Stimulated activated CD4-positive, alpha-beta T cell treated with anti-CD3 and anti-CD28 coated beads, Interleukin-4, amount 100 ng/mL, for 4 hours (primary cell): Measurements from ENCODE around the gene ADNP2.
"Not testable (repeated sequence)": the region's sequence is repeated elsewhere in the genome, so short reads cannot be mapped to it uniquely, and the experiment has no call there.

Source experiments
- DNase-seq, 2 experiments: peaks; one replicate each; pipeline ENCODE4 v3.0.0-alpha.2; 2020

ADNP2 gene

DNA sequence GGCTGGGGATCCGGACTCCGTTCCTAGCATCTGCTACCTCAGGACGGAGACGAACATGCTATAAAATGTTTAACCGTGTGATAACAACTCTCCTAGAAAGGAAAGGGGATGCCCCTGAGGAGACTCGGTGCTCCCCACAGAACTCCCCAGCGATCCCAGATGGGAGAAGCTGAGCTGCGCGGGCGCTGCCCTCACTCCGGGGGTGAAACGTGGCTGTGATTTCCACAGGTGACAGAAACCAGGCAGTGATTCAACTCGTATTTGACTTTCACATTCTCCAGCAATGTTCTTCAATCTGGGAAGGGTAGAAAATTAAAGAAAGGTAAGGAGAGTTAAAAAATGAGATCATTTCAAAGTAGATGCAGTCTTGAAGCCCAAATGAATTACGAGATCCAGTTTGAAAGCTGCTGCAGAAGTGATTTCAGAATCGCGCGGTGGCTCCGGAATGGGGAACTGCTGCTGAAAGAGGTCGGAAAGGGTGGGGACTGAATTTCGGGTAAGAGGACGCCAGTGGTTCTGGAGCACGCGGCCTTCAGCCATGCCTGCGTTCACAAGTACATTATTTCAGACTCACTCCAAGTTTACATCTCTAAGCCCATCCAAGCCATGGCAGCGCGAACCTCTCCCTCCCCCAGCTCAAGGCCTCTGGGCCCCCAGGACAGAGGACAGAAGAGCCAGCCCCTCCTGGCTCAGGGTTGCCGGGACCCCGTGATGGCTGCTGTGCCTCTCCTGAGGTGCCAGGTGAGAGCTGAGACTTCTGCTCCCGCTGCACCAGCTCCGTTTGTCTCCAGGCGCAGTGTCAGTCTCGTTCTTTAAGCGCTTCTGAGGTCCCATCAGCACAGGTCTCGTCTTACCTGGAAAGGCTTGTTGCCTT lies 39.5 kb downstream of the ADNP2 start:
- DNase-seq: no peak

- no peak for DNase-seq
These were observed 40.6 kb downstream of the ADNP2 start for GRCh38 chr18:80149667-80150066.

- DNase-seq: peak in 1 of 2 experiments; percentile 14
These were observed 45.2 kb downstream of the ADNP2 start for GRCh38 chr18:80154293-80154692.

- DNase-seq: peak; percentile 64 to 70
These were observed 48.8 kb downstream of the ADNP2 start for GRCh38 chr18:80157708-80158343.

DNA sequence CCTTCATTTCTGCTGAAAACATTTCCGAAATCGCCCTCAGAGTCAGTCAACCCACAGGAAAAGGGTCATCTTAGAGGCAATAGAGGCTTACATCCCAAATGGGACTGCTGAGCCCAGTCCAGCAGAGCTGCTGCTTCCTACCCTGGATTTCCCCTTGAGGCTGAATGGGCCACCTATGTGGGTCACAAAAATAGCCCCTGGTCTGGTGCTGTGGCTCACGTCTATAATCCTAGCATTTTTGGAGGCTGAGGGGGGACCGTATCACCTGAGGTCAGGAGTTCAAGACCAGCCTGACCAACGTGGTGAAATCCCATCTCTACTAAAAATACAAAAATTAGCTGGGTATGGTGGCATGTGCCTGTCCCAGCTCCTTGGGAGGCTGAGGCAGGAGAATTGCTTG lies 49.3 kb downstream of the ADNP2 start:
- no peak for DNase-seq

DNA sequence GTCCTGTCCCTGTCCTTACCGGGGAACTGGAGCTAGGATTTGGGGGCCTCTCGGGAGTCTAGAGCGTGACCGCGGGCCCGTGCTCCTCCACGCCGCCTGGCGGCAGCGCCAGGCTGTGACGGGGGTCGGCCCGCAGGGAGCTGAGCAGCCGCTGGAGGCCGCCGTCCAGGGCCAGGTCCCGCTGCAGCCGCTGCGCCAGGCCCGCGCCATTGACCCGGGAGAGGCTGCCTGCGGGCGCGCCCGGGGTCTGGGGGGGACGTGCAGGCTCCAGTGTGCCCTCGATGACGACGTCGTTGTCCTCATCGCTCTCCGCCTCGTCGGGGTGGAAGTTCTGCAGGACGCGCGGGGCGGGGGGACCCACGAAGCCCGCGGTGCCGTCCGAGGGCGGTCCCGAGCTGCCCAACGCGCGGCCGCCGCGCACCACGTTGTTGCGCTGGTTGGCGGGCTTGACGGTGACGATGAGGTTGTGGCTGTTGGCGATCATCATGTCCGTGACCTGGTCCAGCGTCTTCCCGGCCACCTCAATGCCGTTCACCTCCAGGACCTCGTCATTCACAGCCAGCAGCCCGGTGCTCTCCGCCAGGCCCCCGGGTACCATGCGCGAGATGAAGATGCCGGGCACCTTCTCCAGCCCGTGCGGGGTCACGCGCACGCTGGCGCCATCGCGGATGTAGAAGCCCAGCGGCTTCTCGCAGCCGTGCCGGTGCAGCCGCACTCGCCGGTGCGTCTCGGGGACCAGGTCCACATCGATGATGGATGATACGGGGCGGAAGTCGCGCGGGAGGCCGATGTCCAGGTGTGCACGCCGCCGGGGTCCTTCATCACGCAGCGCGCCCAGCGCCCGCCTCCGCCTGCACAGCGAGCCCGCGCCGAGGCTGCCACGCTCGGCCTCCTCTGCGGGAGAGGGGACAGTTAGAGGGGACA lies 50.9 kb downstream of the ADNP2 start:
- DNase-seq: peak; percentile 7 to 32

DNA sequence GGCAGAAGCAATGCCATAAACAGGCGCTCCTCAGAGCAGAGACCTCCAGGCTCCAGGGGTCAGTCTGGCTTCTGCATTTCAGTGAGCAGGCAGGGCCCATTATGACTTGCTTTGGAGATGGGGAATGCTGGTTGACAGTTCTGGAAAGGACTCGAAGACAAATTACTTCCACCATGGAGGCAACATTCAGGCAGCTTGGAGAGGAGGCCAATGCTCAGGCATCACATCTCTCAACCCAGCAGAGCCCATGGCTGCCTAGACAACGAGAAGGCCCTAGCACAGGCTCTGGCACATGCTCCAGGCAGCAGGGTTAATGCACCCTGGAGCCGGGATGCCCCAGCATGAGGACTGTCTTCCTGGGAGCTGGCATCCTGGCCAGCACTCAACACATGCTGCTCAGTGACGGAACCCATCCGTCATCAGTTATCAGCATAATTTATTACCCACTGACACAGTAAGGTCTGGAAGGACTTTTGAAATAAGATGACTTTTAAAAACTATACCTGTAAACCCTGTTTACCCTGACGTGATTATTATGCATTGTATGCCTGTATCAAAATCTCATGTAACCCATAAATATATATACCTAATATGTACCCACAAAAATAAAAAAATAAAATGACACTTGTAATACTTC lies 52.8 kb downstream of the ADNP2 start:
- no peak for DNase-seq

DNA sequence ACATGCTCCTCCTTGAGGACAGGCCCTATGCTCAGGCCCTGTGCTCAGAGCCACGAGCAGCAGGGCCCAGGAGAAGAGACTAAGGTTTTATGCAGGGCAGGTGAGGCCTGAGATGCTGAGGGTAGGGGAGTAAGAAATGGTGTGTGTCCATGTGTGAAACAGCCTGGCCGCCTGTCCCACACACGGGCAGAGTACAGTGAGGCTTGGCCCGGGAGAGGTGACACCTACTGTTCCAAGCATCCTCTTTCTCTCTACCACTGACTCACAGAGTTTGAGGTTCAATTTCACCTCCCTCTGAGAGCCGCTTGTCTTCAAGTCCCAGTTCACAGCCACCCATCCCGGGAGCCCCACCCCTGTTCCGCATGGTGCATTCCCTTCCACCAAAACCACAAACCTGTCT lies 54.1 kb downstream of the ADNP2 start:
- no peak for DNase-seq

DNA sequence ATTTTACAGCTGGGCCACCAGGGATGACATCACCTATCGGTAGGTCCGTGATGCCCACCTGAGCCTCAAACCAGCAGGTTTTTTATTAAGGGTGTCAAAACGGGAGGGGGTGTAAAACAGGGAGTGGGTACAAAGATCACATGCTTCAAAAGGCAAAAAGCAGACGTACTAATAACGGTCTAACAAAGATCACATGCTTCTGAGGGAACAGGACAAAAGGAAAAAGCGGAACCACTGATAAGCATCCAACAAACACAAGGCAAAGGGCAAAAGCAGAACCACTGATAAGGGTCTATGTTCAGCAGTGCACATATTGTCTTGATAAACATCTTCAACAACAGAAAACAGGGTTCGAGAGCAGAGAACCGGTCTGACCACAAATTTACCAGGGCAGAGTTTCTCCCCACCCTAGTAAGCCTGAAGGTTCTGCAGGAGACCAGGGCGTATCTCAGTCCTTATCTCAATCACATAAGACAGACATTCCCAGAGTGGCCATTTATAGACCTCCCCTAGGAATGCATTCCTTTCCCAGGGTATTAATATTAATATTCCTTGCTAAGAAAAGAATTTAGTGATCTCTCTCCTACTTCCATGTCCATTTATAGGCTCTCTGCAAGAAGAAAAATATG lies 55.8 kb downstream of the ADNP2 start:
- DNase-seq: not testable (repeated sequence)

- DNase-seq: no peak
These were observed 57.2 kb downstream of the ADNP2 start for GRCh38 chr18:80166240-80166639.

DNA sequence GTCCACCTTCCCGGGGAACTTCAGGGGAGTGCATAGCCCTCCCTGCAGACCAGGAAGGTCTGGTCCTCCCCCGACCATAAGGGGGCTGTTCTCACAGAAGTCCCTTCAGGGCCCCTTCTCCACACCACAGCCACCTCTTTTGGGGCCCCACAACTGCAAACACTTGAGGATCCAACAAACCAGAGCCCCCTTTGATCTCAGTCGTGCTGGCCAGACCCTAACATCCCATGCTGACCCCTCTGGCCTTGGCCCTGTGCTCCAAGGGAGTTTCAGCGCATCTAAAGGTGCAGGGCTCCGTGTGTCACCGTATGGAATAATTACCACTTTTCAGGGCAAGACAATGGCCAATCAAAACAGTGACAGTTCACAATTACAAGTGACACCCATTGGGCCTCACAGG lies 57.7 kb downstream of the ADNP2 start:
- no peak for DNase-seq

GRCh38 chr18:80167331-80167730 lies 58.3 kb downstream of the ADNP2 start:
- no peak for DNase-seq

- DNase-seq: no peak
These were observed 58.9 kb downstream of the ADNP2 start for GRCh38 chr18:80167931-80168330.

GRCh38 chr18:80168346-80168745 lies 59.3 kb downstream of the ADNP2 start:
- DNase-seq: no peak

DNA sequence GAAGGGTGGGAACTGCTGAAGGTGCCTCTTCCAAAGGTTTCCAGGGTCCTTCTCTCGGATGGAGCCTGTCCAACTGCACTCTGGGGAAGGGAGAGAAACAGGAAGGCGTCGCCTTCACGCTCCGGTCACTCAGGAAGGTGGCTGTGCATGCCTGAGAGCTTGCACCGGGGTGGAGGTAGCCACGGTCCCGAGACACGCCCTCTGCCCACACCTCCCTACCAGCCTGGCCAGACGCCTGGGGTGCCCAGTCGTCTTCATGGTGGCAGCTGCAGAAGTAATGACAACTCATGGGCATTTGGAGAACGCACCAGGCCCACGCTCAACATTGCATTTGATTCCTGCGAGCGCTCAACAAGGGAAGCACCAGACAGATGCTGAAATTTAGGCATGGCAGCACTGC lies 59.9 kb downstream of the ADNP2 start:
- DNase-seq: no peak

GRCh38 chr18:80169607-80170006 lies 60.5 kb downstream of the ADNP2 start:
- no peak for DNase-seq

DNA sequence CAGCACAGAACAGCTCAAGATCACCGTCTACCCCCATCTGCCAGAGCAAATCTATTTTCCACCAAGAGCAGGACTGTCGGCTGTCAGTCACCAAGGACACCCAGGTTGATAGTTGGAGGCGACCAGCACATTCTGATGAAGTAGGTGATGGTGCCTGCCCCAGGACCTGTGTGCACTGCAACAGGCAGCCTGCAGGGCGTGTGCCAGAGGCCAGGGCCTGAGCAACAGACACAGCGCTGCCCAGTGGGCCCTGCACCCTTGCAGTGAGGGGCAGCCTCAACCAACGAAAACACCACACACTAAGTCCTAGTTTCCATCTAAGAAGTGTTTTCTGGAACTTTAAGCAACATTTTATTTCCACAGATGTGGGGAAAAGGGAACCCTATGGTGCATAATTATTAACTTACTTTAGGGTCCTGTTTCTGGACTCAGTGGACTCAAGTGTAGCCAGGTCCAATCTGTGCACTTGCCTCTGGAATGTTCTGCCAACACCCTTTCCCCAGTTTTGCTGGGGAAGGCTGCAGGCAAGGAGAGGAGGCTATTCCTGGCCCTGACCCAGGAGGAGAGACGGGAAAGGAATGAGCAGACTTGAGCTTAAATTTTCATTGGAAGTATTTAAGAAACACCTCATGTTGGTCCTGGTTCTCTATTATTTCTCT lies 61.5 kb downstream of the ADNP2 start:
- no peak for DNase-seq

DNA sequence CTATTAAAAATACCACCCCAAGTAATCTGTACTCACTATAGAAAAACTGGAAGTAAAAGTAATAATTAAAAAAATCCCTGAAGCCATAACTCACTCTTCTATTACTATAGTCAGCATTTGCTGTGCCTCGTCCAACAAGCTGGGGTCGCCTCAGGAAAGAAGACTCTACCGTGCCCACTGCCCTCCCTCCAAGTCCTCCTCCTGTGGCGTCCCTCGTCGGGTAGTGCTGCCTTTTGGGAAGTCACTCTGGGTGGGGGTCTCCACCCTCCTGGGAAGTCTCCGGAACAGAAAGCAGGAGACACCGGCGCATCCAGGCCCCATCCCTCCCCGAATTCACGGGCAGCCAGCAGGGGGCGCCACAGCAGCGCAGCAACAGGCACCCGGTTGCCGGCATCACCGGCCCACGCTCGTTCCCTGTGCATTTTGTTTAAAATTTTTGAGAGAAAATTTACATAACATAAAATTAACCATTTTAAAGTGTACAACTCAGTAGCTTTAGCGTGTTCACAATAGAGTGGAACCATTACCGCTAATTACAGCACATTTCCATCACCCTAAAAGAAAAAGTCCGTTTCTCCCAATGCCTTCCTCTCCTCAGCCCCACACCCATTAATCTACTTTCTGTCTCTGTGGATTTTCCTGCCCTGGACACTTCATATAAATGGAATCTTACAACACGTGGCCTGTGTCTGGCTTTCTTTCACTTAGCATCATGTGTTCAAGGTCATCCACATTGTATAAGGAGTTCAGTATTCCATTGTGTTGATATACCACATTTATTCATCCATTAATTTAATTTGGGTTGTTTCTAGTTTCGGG lies 62.2 kb downstream of the ADNP2 start:
- DNase-seq: peak; percentile 6 to 42

- no peak for DNase-seq
These were observed 63.0 kb downstream of the ADNP2 start for GRCh38 chr18:80172056-80172455.

GRCh38 chr18:80173060-80173459 lies 64.0 kb downstream of the ADNP2 start:
- DNase-seq: no peak
